Activated naive CD8-positive, alpha-beta T cell (primary cell): Measurements from ENCODE around the gene SERTAD2.
A peak's percentile ranks its signal among the peaks of the same experiment; 100 is the strongest.

Experiments used
- H3K27ac Mint-ChIP-seq: one replicate; pipeline ENCODE4 v1.8.0; 2021; ENCODE audit warnings: mixed read lengths
- H3K27me3 Mint-ChIP-seq: one replicate; pipeline ENCODE4 v1.8.0; 2021; ENCODE audit warnings: mixed read lengths
- H3K36me3 Mint-ChIP-seq: one replicate; pipeline ENCODE4 v1.8.0; 2021; ENCODE audit warnings: mixed read lengths
- H3K4me1 Mint-ChIP-seq: one replicate; pipeline ENCODE4 v1.8.0; 2021; ENCODE audit warnings: low read depth, mixed read lengths
- H3K4me3 Mint-ChIP-seq: one replicate; pipeline ENCODE4 v1.8.0; 2021; ENCODE audit warnings: mild to moderate bottlenecking, mixed read lengths
- H3K9me3 Mint-ChIP-seq: one replicate; pipeline ENCODE4 v1.8.0; 2021; ENCODE audit warnings: low read depth, mixed read lengths

SERTAD2 gene

DNA sequence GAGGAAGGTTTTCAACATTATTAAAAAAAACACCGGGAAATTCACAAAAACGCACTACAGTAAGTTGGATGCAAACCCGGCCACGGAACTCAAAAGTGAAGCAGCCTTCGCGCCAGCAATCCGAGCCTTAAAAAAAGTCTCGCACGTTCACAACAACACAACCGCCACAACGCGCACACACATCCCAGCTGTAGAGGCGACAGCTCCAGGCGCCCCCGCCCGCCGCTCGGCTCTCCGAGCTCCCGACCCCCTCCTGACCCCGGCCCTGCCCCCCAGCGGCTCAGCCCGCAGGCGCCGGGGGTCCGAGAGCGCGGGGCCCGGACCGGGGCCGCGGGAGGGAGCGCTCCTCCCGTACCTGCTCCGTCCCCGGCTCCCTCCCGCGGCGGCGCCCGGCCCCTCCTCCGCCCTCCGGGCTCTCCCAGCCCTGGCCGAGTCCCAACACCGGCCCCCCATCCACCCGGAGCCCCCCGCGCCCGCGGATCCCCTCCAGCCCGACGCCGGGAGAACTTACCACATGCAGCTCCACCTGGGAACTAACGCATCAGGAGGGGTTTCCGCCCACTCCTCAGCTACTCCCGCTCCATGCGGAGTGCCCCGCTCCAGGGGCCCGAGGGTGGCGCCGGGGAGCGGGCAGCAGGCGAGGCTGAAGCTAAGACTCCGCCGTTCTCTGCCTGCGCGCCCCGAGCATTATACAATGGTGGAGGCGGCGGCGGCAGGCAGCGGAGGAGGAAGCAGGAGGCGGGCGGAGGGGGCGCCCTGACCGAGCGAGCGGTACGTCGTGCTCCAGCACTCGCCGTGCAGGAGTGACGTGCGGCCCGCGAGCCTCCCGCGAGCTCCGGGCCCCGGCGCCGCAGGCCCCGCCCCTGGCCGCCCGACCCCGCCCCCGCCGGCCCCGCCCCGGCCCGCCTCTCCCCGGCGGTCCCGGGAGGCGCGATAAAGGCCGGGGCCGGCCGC is at the start of gene SERTAD2:
Gene SERTAD2, minus strand, starts transcription at position 805 of the 954 bp plus-strand sequence. CDS start 17,042 bp downstream, outside the sequence.
- peak within 1 kb of the TSS; percentile 87 for H3K4me3 Mint-ChIP-seq
- no peaks in the 10 kb centered on the region for H3K9me3 Mint-ChIP-seq
- H3K27me3 Mint-ChIP-seq, result no peaks in the 10 kb centered on the region
- peak within 1 kb of the TSS; percentile 93 for H3K27ac Mint-ChIP-seq
- H3K4me1 Mint-ChIP-seq, result peaks cover 79% of the 10 kb centered on the region
- no peaks in the 10 kb centered on the region for H3K36me3 Mint-ChIP-seq

GRCh38 chr2:64700133-64700809 is 46.6 kb upstream of the SERTAD2 start:
- H3K27me3 Mint-ChIP-seq, result no peaks in the 10 kb centered on the region
- no peaks in the 10 kb centered on the region for H3K9me3 Mint-ChIP-seq
- H3K4me1 Mint-ChIP-seq, result peaks cover 51% of the 10 kb centered on the region
- H3K4me3 Mint-ChIP-seq, result peak overlapping the region; percentile 77
- H3K27ac Mint-ChIP-seq, result peak overlapping the region; percentile 92
- peaks cover 2% of the 10 kb centered on the region for H3K36me3 Mint-ChIP-seq

DNA sequence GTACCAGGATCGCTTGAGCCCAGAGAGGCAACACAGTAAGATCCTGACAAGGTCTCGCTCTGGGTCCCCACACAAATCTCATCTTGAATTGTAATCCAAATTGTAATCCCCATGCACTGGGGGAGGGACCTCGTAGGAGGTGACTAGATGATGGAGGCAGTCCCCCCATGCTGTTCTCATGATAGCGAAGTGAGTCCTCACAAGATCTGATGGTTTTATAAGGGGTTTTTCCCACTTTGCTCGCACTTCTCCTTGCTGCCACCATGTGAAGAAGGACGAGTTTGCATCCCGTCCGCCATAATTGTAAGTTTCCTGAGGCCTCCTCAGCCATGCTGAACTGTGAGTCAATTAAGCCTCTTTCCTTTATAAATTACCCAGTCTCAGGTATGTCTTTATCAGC is 46.0 kb upstream of the SERTAD2 start:
- Mint-ChIP-seq H3K4me1 (peaks cover 51% of the 10 kb centered on the region), H3K27me3 (no peaks in the 10 kb centered on the region), H3K27ac (peak overlapping the region; percentile 92), H3K36me3 (peaks cover 2% of the 10 kb centered on the region), H3K4me3 (peak overlapping the region; percentile 77), H3K9me3 (no peaks in the 10 kb centered on the region)

DNA sequence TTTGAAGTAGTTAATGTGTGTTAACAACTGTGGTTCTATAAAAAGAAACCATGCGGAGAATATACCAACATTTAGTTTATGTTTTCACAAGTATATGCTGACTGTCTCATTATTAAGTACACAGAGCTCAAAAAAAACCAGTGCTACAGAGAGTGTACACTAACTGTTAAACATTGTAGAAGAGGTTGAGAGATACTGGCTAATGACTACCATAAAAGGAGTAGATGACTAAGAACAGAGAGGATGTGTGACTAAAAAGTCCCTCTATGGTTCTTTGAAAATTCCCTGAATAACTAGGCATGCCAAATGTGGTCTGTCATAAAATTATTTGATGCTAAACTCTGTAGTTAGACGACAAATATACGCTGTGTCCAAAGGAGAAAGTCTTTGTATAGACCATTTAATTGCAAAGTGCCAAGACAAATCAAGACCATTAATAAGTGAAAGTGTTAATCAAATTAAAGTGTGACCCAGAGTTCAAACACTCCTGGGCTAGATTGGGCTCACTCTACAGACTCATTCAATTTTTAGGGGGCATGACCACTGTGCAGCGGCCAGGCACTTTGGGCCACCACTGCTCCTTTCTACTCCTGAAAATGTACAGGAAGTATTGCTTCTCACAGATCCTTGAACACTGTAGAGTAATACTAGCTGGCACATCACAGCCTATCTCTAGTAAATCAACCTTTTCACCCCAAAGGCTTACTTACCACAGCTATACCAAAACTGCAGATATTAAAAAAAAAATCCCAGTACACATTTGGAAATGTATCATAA is 45.1 kb upstream of the SERTAD2 start:
- Mint-ChIP-seq H3K4me3 (peak overlapping the region; percentile 18), H3K36me3 (peaks cover 2% of the 10 kb centered on the region), H3K4me1 (peaks cover 51% of the 10 kb centered on the region), H3K27me3 (no peaks in the 10 kb centered on the region), H3K9me3 (no peaks in the 10 kb centered on the region), H3K27ac (peak overlapping the region; percentile 81)

DNA sequence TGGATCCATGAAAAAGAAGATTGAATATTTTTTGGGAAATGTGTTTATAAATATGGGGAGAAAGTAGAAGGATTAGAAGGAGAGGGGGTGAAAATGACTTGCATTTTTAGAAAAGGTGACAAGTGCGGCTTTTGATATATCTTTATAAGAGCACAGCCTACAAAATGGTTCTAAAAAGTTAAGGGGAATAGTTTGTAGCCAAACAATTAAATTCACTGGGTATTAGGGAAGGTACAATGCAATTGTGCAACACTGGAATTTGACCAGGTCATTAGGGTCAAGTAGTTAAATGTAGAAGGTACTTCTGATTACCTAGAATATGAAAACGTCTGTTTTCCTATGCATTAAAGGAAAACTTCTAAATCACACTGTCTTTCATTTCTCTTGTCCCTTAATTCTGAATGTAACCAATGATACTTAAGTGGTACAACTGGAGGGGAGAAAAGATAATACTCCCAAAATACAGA is 44.5 kb upstream of the SERTAD2 start:
- H3K36me3 Mint-ChIP-seq, result peaks cover 2% of the 10 kb centered on the region
- H3K9me3 Mint-ChIP-seq, result no peaks in the 10 kb centered on the region
- H3K27me3 Mint-ChIP-seq, result no peaks in the 10 kb centered on the region
- peak overlapping the region; percentile 81 for H3K27ac Mint-ChIP-seq
- peak overlapping the region; percentile 18 for H3K4me3 Mint-ChIP-seq
- peaks cover 51% of the 10 kb centered on the region for H3K4me1 Mint-ChIP-seq

DNA sequence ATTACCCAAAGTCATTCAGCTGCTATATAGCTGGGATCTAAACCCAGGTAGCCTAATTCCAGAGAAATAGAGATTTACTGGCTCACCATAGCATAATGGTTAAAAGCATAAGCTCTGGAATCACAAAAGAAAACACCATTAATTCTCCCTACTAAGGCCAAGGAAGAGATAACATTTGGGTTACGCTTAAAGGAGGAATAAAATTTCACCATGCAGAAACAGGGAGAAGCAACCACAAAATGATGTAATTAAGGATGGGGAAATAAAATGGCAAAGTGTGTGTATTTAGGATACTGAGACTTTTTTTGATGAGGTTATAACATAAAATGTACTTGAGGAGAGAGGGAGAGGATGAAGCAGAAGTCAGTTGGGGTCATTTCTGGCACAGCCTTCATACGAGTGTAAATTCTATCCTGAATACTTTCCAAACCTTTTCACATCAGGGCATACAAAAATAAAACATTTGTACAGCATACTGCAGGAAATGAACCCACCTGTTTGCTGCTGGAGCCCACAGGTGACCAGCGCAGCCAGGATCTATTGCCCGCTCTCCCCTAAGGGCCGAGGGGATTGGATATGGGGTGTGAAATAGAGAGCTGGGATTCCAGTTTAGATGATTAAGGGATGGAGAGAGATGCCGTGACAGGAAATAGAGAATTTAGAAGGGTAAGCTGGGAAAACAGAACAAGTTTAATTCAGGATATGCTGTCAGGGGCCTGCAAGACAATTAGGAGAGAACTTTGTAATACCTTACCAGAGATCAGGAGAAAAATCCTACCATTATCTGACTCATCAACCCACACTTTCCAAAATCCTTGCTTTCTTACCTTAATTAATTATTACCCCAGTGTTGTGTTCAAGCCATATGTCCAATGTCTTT is 43.8 kb upstream of the SERTAD2 start:
- Mint-ChIP-seq H3K4me3 (no peak overlapping the region), H3K36me3 (peaks cover 3% of the 10 kb centered on the region), H3K4me1 (peaks cover 50% of the 10 kb centered on the region), H3K27me3 (no peaks in the 10 kb centered on the region), H3K27ac (peak overlapping the region; percentile 6), H3K9me3 (no peaks in the 10 kb centered on the region)

- Mint-ChIP-seq H3K36me3 (peaks cover 6% of the 10 kb centered on the region), H3K4me3 (no peak overlapping the region), H3K4me1 (peaks cover 50% of the 10 kb centered on the region), H3K27me3 (no peaks in the 10 kb centered on the region), H3K27ac (no peak overlapping the region), H3K9me3 (peaks cover 7% of the 10 kb centered on the region)
These were observed 42.9 kb upstream of the SERTAD2 start for GRCh38 chr2:64696636-64697035.

DNA sequence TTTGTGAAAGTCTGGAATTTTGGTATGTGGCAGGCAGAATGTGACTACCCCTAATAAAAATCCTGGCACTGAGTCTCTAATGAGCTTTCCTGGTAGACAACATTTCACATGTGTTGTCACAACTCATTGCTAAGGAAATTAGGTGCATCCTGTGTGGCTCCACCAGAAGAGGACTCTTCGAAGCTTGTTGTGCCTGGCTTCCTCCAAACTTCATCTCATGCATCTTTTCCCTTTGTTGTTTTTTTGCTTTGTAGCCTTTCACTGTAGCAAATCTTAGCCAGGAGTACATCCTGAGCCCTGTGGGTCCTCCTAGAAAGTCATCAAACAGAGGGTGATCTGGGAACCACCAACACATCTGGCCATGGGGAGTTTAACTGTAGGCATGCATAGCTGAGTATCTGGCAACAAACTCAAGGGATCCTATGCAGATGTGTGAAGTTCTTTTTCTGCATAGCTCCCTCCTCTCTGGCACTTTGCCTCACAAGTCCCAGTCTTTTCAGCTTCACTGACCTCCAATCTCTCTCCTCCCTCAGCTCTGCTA is 42.1 kb upstream of the SERTAD2 start:
- Mint-ChIP-seq H3K27me3 (no peaks in the 10 kb centered on the region), H3K4me3 (no peak overlapping the region), H3K4me1 (peaks cover 48% of the 10 kb centered on the region), H3K36me3 (peaks cover 6% of the 10 kb centered on the region), H3K9me3 (peaks cover 7% of the 10 kb centered on the region), H3K27ac (no peak overlapping the region)

- H3K36me3 Mint-ChIP-seq, result peaks cover 7% of the 10 kb centered on the region
These were observed 38.7 kb upstream of the SERTAD2 start for GRCh38 chr2:64692401-64692800.

DNA sequence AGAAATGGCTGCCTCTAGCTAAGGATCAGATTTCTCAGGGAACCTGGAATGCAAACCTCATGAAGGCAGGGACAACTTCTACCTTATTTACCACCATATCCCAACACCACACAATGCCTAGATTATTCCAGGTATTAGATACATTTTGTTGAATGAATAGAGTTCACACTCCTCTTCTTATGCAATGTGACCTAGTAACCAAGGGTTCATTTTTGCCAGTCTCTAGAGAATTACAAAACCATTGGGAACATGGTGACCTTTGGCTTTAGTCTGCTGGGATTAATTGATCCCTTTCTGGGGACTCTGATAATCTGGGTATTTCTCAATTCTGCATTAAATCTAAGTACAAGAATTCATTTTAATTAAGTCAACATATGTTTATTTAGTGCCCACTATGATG is 35.2 kb upstream of the SERTAD2 start:
- no peak overlapping the region for H3K4me3 Mint-ChIP-seq
- H3K36me3 Mint-ChIP-seq, result peaks cover 7% of the 10 kb centered on the region
- H3K27ac Mint-ChIP-seq, result no peak overlapping the region
- H3K4me1 Mint-ChIP-seq, result peaks cover 21% of the 10 kb centered on the region
- no peaks in the 10 kb centered on the region for H3K27me3 Mint-ChIP-seq
- H3K9me3 Mint-ChIP-seq, result peaks cover 11% of the 10 kb centered on the region

More at GRCh38 chr2:64692401-64692800, 38.7 kb upstream of the SERTAD2 start:
- Mint-ChIP-seq H3K27me3 (no peaks in the 10 kb centered on the region), H3K27ac (peak overlapping the region; percentile 22), H3K4me1 (peaks cover 21% of the 10 kb centered on the region), H3K4me3 (no peak overlapping the region), H3K9me3 (peaks cover 11% of the 10 kb centered on the region)

- peaks cover 31% of the 10 kb centered on the region for H3K4me1 Mint-ChIP-seq
- peak overlapping the region; percentile 59 for H3K27ac Mint-ChIP-seq
- peaks cover 4% of the 10 kb centered on the region for H3K9me3 Mint-ChIP-seq
- peaks cover 3% of the 10 kb centered on the region for H3K36me3 Mint-ChIP-seq
- no peak overlapping the region for H3K4me3 Mint-ChIP-seq
- H3K27me3 Mint-ChIP-seq, result no peaks in the 10 kb centered on the region
These were observed 32.7 kb upstream of the SERTAD2 start for GRCh38 chr2:64686283-64686956.

DNA sequence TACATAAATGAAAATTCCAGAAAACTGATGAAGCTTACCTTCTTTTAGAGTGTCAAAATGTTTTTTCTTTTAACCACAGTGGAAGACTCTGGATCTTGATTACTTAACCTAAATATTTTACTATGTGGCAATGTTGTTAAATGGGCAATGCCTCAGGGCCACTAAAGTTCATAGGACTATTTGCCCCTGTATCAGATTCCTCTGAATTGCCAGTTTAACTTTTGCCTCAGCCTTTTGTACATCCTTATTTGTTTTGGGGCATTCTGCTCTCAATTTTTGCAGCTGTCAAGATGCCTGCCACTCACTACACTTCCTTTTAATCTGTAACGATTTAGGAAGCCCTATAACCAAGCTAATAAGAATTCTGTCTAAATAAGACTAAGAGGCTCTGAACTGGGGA is 31.7 kb upstream of the SERTAD2 start:
- peaks cover 3% of the 10 kb centered on the region for H3K36me3 Mint-ChIP-seq
- no peak overlapping the region for H3K27ac Mint-ChIP-seq
- H3K9me3 Mint-ChIP-seq, result peaks cover 4% of the 10 kb centered on the region
- peaks cover 35% of the 10 kb centered on the region for H3K4me1 Mint-ChIP-seq
- H3K4me3 Mint-ChIP-seq, result no peak overlapping the region
- no peaks in the 10 kb centered on the region for H3K27me3 Mint-ChIP-seq

- H3K27me3 Mint-ChIP-seq, result no peaks in the 10 kb centered on the region
- H3K4me1 Mint-ChIP-seq, result peaks cover 49% of the 10 kb centered on the region
- no peak overlapping the region for H3K4me3 Mint-ChIP-seq
- peaks cover 4% of the 10 kb centered on the region for H3K9me3 Mint-ChIP-seq
- peaks cover 3% of the 10 kb centered on the region for H3K36me3 Mint-ChIP-seq
- H3K27ac Mint-ChIP-seq, result no peak overlapping the region
These were observed 30.2 kb upstream of the SERTAD2 start for GRCh38 chr2:64683771-64684510.
